ENCODE measurements around the gene CCZ1. TPM values are rescaled to one million over a fixed set of nuclear protein-coding genes. Genes with fewer than 3 reads are reported as not detected.
"Not testable (repeated sequence)": the region's sequence is repeated elsewhere in the genome, so short reads cannot be mapped to it uniquely, and the experiment has no call there.

Gene CCZ1
- total RNA-seq, 1 donor from 2014 or later = 76.3 TPM

DNA sequence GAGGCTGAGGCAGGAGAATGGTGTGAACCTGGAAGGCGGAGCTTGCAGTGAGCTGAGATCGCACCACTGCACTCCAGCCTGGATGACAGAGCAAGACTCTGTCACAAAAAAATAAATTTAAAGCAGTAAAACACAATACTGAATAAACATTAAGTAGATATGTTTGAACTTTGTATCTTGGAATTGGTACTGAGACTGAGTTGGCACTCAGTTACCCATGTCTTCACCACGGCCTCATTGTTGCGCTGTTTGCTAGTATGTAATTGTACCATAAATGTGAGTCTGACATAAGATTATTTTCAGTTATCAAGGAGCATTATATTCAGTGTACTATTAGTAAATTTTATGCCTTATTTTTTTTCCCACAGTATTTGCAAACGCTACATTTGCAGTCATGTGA, 6.2 kb downstream of the CCZ1 start:
- DNase-seq (ENCODE audit: extremely low read depth, low read depth, low spot score) = not testable (repeated sequence)

DNA sequence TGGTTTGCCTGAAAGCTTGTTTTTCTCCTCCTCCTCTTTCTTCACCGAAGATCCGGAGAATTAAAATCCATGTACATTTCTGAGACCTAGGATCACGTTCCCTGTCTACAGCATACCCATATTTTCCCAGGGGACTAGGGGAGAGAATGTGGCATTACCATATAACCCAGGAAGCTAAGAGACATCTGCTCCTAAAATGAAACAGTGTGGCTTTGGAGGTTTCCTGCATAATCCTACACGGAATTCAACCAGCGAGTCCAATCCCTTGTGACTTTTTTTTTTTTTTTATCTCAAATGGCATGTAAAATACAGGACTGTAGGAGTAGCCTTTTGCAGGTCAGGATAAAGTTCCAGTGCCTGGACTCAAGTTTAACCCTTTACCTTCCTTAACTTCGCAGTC, 10.3 kb downstream of the CCZ1 start:
- not testable (repeated sequence) for DNase-seq (ENCODE audit: extremely low read depth, low read depth, low spot score)

DNA sequence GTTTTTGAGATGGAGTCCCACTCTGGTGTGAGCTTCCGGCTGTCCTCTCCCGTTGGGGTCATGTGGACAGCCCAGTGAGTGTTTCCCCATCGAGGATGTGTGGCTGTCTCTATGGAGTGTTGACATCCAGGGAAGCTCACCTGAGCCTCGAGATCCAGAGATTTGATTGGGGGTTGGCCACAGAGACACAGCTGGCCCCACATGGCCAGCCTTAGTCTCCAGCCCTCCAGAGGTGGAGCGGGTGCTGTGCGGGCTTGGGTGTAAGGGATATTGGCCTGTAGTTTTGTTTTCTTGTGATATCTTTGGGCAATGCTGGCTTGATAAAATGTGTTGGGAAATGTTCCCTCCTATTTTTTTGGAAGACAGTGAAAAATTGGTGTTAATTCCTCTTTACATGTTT, 18.0 kb downstream of the CCZ1 start:
- not testable (repeated sequence) for DNase-seq (ENCODE audit: extremely low read depth, low read depth, low spot score)

DNA sequence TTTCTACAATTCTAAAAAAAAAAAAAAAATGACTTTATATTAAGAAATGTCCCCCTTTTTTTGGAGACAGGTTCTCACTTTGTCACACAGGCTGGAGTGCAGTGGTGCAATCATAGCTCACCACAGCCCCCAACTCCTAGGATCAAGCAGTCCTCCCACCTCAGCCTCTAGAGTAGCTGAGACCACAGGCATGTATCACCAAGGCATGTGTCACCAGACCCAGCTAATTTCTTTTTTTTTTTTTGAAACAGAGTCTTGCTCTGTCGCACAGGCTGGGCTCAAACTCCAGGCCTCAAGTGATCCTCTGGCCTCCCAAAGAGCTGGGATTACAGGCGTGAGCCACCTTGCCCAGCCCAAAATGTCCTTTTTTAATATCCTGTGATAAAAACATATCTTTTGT, 25.6 kb downstream of the CCZ1 start:
- not testable (repeated sequence) for DNase-seq (ENCODE audit: extremely low read depth, low read depth, low spot score)

DNA sequence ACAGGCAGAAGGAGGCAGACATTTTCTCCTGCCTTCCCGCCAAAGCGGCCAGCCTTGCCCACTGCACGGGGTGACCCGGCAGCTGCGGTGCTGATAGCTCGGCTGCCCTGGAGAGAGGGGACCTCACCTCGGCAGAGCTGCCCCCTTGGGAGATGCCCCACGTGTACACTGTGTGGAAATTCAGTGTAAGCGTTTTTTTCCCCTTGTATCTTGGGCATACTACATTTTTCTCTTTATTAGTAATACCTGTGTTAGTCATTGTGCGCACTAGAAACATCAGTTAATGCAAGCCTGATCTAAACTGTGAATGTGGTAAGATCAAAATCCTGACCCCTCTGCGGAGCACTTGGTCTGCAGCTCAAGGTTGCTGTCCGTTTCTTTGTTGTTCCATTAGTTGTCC, 26.1 kb downstream of the CCZ1 start:
- not testable (repeated sequence) for DNase-seq (ENCODE audit: extremely low read depth, low read depth, low spot score)

DNA sequence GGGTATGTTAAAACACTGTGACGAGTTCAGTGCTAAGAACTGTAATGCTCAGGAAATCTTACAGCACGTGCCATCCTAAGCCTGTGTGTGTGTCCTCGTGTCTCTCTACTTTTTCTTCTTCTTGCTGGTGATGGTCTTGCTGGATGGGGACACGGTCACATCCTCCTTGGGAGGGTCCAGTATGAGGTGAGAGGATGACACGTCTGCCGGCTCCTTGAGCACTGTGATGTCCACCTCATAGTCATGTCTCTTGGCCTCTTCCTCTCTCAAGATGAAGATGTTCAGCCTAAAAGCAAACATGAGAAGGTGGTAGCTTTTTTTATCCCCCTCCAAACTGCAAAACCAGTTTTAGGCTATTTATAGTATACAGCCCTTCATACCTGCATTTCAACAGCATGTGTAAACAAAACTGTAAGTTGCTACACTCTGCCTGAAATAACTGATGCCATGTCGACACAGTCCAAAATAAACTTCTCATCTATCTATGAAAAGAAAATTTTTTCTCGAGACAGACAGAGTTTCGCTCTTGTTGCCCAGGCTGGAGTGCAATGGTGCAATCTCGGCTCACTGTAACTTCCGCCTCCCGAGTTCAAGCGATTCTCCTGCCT, 27.8 kb downstream of the CCZ1 start:
- not testable (repeated sequence) for DNase-seq (ENCODE audit: extremely low read depth, low read depth, low spot score)

DNA sequence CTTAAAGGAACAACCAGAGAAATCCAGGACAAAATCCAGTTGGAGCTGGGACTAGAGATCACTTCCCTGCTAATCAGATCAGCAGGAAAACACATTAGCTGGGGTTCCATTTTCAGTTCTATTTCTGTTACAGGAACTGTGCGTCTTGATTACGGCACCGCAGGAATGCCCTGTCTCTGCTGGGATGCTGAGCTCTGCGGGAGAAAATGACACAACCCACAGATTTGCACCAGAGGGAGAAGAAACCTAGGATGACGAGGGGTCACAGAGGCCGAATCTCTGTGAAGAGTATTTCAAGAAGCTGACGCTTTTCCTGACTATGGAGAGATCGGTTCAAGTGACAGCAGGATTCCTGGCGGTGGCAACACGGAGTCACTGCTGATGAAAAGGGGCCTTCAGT, 31.8 kb downstream of the CCZ1 start:
- not testable (repeated sequence) for DNase-seq (ENCODE audit: extremely low read depth, low read depth, low spot score)

DNA sequence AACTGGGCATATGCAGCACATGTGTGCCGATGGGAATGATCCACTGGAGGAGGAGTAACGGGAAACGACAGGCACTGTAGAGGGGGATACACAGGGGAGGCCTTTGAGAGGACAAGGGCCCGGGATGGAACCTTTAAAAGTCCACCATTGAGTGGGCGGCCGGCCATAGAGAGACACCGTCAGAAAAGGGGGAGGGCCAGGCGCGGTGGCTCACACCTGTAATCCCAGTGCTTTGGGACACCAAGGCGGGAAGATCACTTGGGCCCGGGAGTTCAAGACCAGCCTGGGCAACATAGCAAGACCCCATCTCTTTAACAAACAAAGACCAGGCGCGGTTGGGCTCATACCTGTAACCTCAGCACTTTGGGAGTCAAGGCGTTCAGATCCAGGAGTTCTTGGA, 32.7 kb downstream of the CCZ1 start:
- DNase-seq (ENCODE audit: extremely low read depth, low read depth, low spot score) = not testable (repeated sequence)

DNA sequence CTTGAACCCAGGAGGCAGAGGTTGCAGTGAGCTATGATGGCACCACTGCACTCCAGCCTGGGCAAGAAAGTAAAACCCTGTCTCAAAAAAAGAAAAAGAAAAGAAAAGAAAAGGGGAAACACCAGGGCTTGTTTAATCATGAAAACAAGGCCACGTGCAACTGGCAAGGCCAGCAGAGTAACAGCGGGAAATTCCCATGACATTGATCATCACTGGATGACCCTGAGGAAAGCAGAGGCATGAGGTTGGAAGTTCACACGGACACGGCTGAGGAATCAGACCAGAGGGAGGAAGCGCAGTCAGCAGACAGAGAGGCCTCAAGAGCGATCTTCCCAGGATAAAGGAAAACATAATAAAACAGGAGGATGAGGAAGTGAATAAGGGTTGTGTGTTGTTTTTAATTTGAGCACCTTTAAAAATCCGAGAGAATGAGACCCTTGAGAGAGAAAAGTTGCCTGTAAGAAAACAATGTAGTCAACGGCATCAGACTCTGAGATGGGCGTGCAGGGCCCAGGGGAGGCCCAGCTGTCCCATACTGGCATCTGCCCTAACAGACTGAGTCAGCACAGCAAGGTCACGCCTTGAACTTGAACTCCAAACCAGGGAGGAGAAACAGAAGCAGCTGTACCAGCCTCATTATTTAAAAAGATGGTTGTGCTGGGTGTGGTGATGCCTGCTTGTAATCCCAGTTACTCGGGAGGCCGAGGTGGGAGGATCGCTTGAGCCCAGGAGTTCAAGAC, 33.5 kb downstream of the CCZ1 start:
- not testable (repeated sequence) for DNase-seq (ENCODE audit: extremely low read depth, low read depth, low spot score)

DNA sequence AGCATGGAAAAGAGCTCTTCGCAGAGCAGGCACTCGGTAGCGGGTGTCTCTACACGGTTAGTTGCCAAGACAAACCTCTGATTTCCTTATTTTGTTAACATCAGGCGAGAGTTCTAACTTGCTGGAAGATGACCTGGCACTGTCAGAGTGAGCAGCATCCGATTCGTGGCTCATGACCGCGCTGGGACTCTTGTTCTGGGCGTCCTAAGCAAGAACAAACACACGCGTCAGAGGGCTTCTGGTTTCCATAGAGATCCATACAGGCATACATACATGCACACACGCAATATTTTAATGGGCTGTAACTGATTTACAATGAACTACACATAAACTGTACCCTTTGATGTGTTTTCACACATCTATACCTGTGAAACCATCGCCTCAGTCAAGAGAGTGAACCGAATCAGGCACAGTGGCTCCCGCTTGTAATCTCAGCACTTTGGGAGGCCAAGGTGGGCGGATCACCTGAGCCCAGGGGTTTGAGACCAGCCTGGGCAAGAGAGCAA, 36.5 kb downstream of the CCZ1 start:
- DNase-seq (ENCODE audit: extremely low read depth, low read depth, low spot score) = not testable (repeated sequence)

DNA sequence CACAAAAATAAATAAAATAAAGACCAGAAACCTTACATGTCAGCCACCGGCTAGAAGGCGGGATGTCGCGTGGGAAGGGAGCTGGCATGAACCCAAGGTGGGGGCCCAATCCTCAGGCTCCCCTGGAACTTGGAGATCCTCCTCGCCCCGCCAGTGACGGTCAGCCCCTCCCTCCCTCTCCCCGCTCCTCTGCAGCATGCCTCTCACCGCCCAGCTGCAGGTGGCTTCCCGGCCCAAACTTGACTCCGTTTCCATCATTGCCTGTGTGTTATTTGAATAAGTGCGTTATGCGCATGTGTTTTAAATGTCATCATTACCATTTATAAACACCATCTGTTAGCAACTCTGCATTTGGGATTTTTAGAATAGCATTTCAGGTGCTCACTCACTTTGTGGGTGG, 64.7 kb downstream of the CCZ1 start:
- not testable (repeated sequence) for DNase-seq (ENCODE audit: extremely low read depth, low read depth, low spot score)

DNA sequence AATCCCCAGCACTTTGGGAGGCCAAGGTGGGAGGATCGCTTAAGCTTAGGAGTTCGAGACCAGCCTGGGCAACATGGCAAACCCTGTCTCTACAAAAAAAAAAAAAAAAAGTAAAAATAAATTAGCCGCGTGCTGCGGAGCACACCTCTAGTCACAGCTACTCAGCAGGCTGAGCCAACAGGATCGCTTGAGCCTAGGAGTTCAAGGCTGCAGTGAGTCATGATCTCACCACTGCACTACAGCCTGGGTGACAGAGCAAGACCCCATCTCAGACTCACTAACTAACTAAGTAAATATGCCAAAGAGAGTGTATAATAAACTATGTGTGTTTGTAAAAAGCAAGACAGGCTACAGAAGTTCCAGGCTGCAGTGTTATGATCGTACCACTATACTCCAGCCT, 65.3 kb downstream of the CCZ1 start:
- not testable (repeated sequence) for DNase-seq (ENCODE audit: extremely low read depth, low read depth, low spot score)

DNA sequence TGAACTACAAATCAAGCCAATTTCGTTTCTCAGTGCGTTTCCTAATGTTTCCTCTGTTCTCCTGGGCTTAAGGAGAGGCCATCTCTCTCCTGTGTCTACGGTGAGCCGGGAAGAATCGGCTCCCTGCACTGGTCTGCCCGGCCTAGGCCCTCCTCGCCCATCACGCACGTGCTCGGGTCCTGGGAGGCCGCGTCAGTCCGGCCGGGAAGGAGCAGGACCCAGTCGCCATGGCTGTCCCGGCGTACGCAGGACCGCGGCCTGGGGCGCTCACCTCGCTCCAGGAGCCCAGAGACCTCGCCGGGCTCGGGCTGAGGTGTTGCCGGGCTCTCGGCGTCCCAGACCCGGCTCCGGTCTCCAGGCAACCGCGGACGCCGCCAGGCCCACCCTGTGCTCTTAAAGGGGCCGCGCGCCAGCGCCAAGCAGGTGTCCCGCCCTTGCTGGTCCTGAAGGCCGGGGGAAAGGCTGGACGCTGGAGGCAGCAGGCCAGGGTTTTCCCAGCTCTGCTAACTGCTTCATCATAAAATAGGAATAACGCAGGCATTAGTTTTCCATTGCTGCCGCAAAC, 71.9 kb downstream of the CCZ1 start, which contains the start of gene RSPH10B:
RSPH10B (minus strand) TSS at position 343 of the 565 bp plus-strand sequence. CDS start 3,573 bp downstream, outside the sequence.
- not testable (repeated sequence) for DNase-seq (ENCODE audit: extremely low read depth, low read depth, low spot score)

DNA sequence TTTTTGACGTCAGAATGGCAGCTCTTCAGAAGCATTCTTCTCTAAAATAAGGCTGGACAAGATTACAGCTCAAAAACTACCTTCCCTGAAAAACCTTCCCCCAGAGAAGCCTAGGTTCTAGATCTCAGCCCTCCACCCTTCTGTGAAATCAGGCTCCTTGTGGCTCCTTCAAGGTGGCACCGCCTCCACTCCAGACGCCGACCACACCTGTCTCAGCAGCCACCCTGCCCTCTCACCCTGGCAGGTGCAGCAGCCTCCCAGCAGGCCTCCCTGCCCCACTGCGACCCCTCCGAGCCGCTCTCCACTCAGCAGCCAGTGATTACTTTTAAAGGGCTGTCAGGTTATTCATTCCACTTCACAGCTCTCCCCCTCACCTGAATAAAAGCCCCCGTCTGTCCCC, 75.0 kb downstream of the CCZ1 start:
- DNase-seq (ENCODE audit: extremely low read depth, low read depth, low spot score) = not testable (repeated sequence)

Other genes starting within 250 kb of the CCZ1 start
- 38.6 and 49.8 TPM in 2 replicates for gene RNF216, start 117.1 kb upstream of the CCZ1 start, total RNA-seq
- gene OCM, start 17.9 kb upstream of the CCZ1 start, total RNA-seq = not detected in 2 replicates
- gene RSPH10B, start 72.0 kb downstream of the CCZ1 start, total RNA-seq = 0.05 TPM in 1 of 2 replicates, not detected in the other
- 14.8 and 15.1 TPM in 2 replicates for gene PMS2, start 110.3 kb downstream of the CCZ1 start, total RNA-seq
- gene AIMP2, start 110.5 kb downstream of the CCZ1 start, total RNA-seq = 69.5 and 71.4 TPM in 2 replicates
- gene ANKRD61, start 132.6 kb downstream of the CCZ1 start, total RNA-seq = not detected in 2 replicates
- gene EIF2AK1, start 160.4 kb downstream of the CCZ1 start, total RNA-seq = 129 and 167 TPM in 2 replicates
- gene USP42, start 206.2 kb downstream of the CCZ1 start, total RNA-seq = 8.0 and 14.0 TPM in 2 replicates

All from glomerular endothelial cell (primary cell).